Glutamatergic neuron (in vitro differentiated cells): Measurements from ENCODE around the gene CPSF4. TPM values are rescaled to one million over a fixed set of nuclear protein-coding genes. Genes with fewer than 3 reads are reported as not detected.

Experiments
- DNase-seq: peaks from one replicate; pipeline ENCODE4 v3.0.0; 2022
- H3K27ac Mint-ChIP-seq: one replicate; pipeline ENCODE4 v1.8.0; 2020; ENCODE audit warnings: mild to moderate bottlenecking, mixed read lengths, inconsistent platforms; ENCODE audit not compliant: unreplicated experiment
- H3K27me3 Mint-ChIP-seq: one replicate; pipeline ENCODE4 v1.8.0; 2020; ENCODE audit warnings: mild to moderate bottlenecking, moderate library complexity, mixed read lengths, inconsistent platforms; ENCODE audit not compliant: unreplicated experiment
- H3K36me3 Mint-ChIP-seq: one replicate; pipeline ENCODE4 v1.8.0; 2020; ENCODE audit warnings: mild to moderate bottlenecking, mixed read lengths, inconsistent platforms; ENCODE audit not compliant: unreplicated experiment
- H3K4me1 Mint-ChIP-seq: one replicate; pipeline ENCODE4 v1.8.0; 2020; ENCODE audit warnings: mild to moderate bottlenecking, low read depth, mixed read lengths, inconsistent platforms; ENCODE audit not compliant: unreplicated experiment
- H3K4me3 Mint-ChIP-seq: one replicate; pipeline ENCODE4 v1.8.0; 2020; ENCODE audit warnings: mild to moderate bottlenecking, mixed read lengths, inconsistent platforms; ENCODE audit not compliant: unreplicated experiment
- H3K9me3 Mint-ChIP-seq: one replicate; pipeline ENCODE4 v1.8.0; 2020; ENCODE audit warnings: mild to moderate bottlenecking, moderate library complexity, mixed read lengths, inconsistent platforms; ENCODE audit not compliant: unreplicated experiment
- CTCF ChIP-seq: fragments of 200-600 bp; sonication (generic); IDR thresholded peaks from one replicate; pipeline ENCODE4 v1.5.0; 2021; ENCODE audit not compliant: partially characterized antibody, unreplicated experiment
- total RNA-seq: library from RNA; stranded (reverse); fragmentation: NEBNext Ultra II Directional; extraction: Animal tissue kit (Norgen Biotek cat#: 25700); gene quantifications from one replicate; pipeline ENCODE4 v1.2.1, GENCODE V29; 2021; ENCODE audit not compliant: unreplicated experiment

CPSF4 gene
- total RNA-seq, 1 donor from 2014 or later: 106 TPM

GRCh38 chr7:99433158-99433557, 5.6 kb upstream of the CPSF4 start:
- Mint-ChIP-seq H3K27ac (no peak overlapping the region), H3K27me3 (peaks cover 1% of the 10 kb centered on the region), H3K9me3 (peaks cover 2% of the 10 kb centered on the region), H3K4me3 (no peak overlapping the region), H3K4me1 (no peaks in the 10 kb centered on the region), H3K36me3 (no peaks in the 10 kb centered on the region)
- DNase-seq: no peak
- TF ChIP-seq CTCF: no peak

GRCh38 chr7:99437946-99438572, 684 bp upstream of the CPSF4 start:
- no peak for DNase-seq
- peaks cover 9% of the 10 kb centered on the region for H3K27me3 Mint-ChIP-seq
- peak overlapping the region; percentile 96 for H3K4me3 Mint-ChIP-seq
- H3K9me3 Mint-ChIP-seq: peaks cover 6% of the 10 kb centered on the region
- TF ChIP-seq CTCF: no peak
- peak overlapping the region; percentile 84 for H3K27ac Mint-ChIP-seq
- peaks cover 10% of the 10 kb centered on the region for H3K4me1 Mint-ChIP-seq
- no peaks in the 10 kb centered on the region for H3K36me3 Mint-ChIP-seq

GRCh38 chr7:99440195-99440594, 1.5 kb downstream of the CPSF4 start:
- no peak overlapping the region for H3K27ac Mint-ChIP-seq
- TF ChIP-seq CTCF: no peak
- H3K4me3 Mint-ChIP-seq: peak overlapping the region; percentile 99
- peaks cover 10% of the 10 kb centered on the region for H3K4me1 Mint-ChIP-seq
- H3K9me3 Mint-ChIP-seq: peaks cover 6% of the 10 kb centered on the region
- no peaks in the 10 kb centered on the region for H3K36me3 Mint-ChIP-seq
- peaks cover 8% of the 10 kb centered on the region for H3K27me3 Mint-ChIP-seq
- no peak for DNase-seq

- H3K9me3 Mint-ChIP-seq: peaks cover 4% of the 10 kb centered on the region
- no peak overlapping the region for H3K27ac Mint-ChIP-seq
- no peaks in the 10 kb centered on the region for H3K36me3 Mint-ChIP-seq
- no peak for TF ChIP-seq CTCF
- H3K4me3 Mint-ChIP-seq: no peak overlapping the region
- H3K27me3 Mint-ChIP-seq: no peaks in the 10 kb centered on the region
- H3K4me1 Mint-ChIP-seq: peaks cover 2% of the 10 kb centered on the region
- no peak for DNase-seq
Observed at GRCh38 chr7:99446096-99446495, 7.4 kb downstream of the CPSF4 start.

- Mint-ChIP-seq H3K4me3 (no peak overlapping the region), H3K27me3 (no peaks in the 10 kb centered on the region), H3K9me3 (peaks cover 2% of the 10 kb centered on the region), H3K4me1 (no peaks in the 10 kb centered on the region), H3K27ac (no peak overlapping the region), H3K36me3 (no peaks in the 10 kb centered on the region)
- DNase-seq: no peak
- TF ChIP-seq CTCF: no peak
Observed at GRCh38 chr7:99447943-99448342, 9.2 kb downstream of the CPSF4 start.
